GM18907 (cell line): Measurements from ENCODE around the gene POLR2H.

Source experiments
- ATAC-seq: cut with Tn5 transposase; IDR thresholded peaks from one replicate; pipeline ENCODE4 v1.9.1; 2021; ENCODE audit warnings: mild to moderate bottlenecking, moderate library complexity; ENCODE audit not compliant: unreplicated experiment

POLR2H gene

DNA sequence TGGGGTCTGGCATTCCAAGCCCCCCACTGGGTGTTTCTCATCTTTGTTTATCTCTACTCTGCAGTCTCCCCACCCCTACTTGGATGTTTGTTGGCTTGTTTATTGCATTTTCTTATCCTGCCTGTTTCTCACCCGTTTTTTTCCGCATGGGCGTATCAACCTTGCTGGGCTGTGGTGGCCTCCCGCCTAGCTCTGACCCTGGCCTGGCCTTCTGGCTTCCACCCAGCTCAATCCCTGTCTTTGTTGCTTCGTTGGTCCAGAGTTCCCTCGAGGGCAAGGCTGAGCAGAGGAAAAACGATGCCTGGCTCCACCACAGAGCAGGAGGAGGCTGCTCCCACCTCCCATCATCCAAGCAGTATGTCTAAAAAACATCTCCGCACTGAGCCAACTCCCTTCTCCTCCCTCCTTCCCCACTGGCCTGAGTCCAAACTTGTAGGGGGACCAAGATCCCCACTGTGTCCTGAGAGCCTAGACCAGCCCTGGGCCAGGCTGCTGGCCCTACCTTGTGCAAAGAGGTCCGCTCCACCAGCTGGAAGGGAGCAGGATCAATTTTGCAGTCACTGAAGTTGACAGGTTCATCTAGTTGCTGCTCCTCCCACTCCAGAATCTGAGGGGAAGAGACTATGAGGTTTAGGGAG is 9.9 kb upstream of the POLR2H start:
- ATAC-seq = no peak

DNA sequence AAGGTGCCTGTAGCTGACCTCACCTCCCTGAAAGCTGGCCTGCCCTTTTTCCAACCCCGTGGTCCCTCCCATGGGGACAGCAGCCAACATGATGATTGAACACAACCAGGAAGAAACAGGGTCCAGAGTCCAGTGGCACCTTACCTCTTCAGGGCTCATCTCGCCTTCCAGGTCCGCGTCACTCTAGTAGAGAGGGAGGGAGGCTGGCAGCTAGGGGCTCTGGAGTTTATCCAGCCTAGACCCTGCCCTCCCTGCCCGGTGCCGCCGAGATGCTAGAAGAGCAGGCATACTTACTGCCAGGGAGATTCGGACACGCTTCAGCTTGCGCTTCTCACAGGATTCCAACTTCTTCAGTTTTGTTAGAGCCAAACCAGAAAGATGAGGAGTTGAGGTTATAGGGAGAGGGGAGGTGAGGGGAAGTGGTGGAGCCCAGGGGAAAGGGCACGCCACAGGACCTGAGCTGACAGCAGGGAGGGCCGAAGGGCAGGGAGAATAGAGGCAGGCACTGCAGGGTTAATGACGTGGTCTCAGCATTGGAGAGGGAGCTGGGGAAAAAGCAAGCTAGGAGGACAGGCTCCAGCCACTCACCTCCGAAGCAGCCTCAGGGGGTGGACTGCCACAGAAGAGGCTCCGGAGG is 9.2 kb upstream of the POLR2H start:
- ATAC-seq = no peak

DNA sequence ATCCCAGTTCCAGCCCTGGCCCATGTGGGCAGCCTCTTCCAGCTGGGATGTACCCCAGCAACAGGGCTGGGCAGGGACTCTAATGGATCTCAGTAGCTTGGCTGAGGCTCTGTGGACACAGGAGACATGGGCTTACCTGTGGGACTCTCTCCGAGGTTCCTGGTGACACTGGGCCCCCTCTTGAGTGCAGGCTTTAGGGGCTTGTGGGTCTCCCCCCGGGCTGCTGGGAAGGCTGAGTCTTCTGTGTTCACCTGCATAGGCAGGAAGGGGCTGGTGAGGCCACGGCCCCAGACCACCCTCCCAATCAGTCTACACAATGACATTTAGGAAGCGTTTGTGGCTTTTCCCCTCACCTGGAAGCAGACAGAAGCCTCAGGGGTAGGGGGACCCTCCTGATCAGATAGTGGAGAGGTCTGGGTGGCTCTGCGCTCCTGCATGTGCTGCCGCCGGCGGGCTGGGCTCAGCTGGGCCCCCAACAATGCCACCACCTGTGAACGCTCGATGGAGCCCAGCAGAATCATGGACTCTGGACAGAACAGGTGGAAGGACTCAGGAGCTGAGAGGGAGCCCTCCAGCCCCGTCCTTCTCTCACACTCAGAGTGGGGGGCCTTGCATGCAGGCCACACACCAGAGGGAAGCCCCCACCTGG is 8.5 kb upstream of the POLR2H start:
- ATAC-seq = no peak

DNA sequence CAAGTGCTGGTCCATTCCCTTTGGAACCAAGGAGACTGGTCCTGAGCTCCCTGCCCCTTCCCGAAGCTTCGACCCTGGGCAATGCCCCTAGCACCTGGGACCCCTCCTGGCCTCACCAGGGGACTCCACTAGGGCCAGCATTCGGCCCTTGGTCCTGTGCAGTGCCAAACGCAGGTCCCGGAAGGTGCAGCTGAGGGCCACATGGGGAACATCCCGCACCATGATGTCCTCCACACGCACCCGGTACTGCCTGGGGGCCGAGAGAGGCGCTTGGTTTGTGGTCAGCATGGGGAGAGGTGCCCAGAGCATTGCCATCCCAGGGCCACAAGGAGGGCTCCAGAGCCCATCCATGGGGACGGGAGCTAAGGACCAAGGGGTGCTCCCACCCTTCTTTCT is 8.0 kb upstream of the POLR2H start:
- no peak for ATAC-seq

DNA sequence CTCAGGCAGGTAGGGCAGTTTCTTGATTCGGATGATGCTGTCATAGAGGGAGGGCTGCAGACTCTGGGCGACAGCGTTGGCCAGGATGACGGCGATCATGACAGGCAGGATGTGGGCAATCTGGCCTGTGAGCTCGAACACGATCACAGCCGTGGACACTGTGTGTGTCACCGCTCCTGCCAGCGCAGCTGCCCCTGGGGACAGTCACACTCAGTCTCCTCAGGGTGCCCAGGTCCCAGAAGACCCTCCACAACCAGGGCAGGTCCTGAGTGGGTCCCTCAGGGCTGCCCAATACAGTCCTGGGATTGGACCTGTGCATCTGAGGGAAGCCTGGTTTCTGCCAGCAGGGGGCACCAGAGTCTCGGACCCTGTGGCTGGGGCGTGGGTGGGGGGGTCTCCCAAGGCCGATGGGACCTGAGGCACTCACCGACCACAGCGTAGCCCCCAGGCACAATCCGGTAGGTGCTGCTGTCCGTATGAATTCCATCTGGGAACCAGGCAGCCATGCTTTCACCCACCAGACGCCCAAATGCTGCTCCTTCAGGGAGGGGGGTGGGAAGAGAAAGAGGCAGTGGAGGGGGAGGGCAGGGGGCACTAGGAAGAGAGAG is 7.3 kb upstream of the POLR2H start:
- ATAC-seq = peak; percentile 50

DNA sequence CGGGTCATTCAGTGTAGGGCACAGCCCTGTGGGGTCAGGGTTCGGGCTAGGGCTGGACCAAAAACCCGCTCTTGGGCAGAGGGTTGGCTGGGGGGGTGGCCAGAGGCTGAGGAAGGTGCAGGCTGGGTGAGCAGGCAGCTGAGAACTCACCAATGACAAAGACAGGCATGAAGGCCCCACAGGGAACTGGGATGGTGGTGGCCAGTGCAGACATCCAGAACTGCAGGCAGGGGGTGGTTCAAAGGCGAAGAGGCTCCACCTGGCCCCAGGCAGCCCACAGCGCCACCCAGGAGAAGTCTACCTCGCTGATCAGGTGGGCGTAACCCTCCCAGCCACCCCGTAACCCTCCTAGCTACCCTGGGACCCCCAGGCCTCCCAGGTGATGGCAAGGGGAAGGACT is 6.8 kb upstream of the POLR2H start:
- ATAC-seq = no peak

DNA sequence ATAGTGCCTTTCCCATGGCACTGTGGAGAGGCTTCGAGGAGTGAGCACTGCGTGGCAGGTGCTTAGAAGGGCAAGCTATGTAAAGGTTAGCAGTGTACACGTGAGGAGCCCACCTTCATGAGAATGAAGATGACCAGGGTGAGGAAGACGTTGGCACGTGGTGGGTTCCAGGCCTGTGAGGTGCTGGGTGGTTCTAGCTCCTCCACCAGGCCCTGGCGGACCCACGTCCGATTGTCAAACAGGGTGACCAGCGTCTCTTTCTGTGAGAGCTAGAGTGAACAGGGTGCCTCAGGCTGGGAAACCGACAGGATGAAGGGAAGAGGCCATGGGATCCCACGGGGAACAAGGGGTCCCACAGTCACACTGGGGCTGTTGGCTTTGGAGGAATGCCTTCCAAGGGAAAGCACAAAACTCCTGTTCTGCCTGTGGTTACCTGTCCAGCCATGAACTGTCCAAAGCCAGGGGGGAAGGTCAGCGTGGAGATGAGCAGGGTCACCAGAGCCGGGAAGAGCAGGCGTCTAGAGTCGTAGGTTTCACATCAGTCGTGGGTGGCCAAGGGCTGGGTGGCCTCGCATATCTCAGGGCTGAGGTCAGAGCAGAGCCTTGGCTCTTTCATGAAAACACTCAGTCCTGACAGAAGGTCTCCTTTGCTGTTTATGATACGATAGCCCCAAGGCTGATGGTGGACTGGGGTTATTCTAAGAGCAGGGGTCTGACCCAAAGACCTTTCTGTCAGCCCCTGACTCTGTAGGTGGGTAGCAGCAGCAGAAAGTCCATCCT is 6.1 kb upstream of the POLR2H start:
- no peak for ATAC-seq

DNA sequence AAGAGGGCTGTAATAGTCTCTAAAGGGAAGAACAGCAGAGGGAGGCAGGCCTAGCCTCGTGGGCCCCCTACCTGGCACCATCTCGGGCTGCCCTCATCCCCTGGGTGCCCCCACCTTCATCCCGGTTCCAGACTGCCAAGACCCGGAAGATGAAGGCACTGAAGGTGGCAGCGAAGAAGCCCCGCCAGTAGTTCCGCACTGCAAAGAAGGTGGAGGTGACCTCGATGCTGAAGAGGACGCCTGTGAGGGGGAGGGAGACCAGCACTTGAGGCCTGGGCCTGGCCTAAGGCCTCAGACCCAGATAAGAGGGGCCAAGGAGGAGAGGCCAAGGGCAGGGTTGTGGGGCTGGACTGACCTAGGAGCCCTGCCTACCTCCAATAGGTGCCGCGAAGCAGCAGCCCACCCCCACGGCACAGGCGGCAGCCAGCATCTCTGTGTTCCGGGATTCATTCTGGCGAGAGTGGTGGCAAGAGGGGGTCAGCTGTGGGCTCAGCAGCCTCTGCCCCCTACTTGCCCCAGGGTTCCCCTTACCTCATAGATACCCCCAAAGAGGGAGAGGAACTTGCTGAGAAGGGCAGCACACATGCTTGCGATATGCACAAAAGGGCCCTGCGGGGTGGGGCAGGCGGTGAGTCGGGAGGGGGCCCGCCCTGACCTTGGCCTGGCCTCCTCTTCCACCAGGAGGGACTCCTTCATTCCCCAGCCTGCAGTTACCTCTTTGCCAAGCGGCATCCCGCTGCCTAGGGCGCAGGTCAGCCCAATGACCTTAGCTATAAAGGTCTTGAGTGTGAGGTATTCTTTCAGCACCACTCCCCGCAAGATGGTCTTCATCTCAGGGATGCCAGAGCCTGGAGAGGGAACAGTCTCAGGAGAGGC is 4.0 kb upstream of the POLR2H start:
- ATAC-seq = no peak

DNA sequence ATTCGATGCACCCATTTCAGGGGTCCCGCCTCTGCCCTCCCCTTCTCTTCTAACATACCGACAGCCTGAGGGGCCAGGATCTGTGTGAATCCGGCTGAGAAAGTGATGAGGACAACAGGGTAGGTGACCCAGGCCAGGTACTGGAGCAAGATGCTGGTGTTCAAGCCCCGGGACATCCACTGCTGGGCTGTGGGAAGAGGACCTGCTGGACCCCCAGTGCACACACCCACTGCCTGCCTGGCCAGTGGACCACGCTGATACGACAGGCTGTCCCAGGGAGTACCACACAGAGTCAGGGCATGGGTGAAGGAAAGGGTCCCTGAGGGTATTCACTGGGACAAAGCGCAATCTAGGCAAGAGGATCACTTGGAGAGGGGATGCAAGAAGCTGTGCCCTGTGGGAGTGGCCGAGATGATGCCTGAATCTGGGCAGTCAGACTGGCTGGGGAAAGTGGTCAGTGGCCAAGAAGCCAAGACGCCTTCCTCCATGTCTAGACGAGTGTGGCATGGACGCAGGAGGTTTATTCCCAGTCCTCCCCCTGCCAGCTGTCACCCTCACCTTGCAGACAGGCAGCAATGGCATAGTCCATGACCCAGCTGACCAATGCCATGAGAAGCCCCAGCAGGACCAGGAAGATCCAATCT is 3.3 kb upstream of the POLR2H start:
- no peak for ATAC-seq

DNA sequence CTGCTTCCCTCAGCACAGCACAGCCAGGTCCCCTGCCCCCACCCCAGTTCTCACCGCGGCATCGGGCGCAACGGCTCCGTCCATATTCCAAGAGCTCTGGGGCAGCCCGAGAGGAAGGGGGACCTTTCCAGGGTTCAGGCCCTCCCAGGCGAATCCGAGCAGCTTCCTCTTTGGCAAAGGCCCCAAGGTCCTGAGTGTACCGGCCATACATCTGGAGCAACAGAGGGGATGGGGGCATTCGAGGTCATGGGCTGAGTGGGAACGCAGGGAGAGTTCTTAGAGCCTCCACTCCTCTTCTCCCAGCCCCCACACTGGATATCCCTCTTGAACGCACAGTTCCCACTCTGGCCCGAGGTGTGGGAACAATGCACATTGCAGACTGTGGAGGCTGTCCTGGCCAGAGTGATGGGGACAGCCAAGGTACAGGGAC is 2.6 kb upstream of the POLR2H start:
- ATAC-seq = no peak

DNA sequence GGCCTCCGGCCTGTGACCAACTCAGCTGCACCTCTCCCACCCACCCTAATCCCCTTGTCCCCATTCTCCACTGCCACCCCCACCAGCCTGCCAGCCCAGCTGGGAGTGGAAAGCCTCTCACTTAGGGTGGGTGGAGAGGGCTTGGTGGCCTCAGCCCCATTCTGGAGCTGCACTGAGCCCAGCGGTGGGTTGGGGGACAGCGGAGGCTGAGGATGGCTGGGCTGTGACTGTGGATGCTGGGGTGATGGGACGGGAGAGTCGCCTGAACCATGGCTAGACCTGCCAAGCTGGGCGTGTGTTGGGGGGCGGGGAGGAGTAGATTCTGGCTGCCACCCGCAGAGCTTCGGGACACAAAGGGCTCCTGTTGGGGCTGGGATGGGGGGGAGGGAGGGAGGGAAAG is 1.9 kb upstream of the POLR2H start:
- no peak for ATAC-seq

DNA sequence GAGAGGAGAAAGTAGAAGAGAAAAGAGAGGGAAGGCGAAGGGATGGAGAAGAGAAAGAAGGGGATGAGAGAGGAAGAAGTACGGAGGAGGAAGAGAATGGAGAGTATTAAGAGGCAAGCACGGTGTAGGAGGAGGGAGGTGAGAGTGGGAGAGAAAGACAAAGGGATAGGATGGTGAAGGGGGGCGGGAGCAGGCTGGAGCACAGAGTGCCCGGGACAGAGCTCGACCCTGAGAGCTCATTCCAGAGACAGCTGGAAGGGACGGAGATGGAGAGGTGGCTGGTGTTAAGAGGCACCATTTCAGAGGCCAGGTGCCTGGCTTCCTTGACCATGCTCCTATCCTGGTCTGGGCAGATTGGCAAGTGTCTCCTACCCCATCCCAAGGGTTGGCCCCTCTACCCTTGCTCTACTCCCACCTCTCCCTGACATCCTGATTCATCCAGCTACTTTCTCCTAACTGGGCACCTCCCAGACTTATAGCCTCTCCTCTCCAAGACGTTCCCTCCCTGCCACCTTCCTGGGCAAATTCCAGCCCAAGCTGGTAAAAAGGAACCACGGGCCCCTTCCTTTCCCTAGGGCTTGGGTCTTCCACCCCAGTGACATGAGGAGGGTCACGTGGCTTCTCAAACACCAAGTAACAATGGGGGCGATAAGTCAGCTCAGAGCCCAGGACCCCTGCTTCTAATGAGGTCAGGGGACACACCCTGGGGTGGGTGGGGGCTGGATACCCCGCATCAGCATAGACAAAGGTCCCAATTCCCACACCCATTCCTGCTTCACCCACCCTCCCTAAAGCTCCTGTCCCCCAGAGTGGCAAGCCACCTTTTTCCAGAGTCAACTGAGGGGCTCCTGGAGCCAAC is 1.2 kb upstream of the POLR2H start:
- ATAC-seq = no peak

DNA sequence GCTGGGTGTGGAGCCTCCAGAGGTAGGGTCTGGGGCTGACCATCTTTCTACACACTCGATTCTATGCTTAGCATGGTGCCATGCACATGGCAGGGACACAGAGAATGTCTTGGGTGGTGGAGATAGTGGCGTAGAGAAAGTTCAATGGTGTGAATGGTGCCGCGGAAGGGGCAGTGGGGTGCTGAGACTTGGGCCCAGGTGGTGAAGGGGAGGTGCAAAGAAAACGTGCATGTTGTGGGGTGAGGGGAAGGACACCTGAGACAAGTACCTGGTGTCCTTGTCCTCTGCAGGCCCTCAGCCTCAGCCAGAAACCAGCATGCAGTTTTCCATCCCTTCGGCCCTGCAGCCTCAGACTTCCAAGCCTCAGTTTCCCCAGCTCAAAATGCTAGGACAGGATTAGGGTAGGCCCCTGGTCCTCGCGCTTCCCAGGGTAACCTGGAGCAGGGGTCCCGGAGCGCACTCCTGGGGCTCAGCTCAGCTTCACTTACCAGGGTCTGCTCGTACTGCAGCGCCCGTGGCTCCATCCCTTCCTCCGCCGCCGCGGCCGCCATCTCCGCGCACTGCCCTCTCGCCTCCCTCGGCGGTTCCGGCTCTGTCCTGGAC is 480 bp upstream of the POLR2H start:
- ATAC-seq = peak; percentile 5

DNA sequence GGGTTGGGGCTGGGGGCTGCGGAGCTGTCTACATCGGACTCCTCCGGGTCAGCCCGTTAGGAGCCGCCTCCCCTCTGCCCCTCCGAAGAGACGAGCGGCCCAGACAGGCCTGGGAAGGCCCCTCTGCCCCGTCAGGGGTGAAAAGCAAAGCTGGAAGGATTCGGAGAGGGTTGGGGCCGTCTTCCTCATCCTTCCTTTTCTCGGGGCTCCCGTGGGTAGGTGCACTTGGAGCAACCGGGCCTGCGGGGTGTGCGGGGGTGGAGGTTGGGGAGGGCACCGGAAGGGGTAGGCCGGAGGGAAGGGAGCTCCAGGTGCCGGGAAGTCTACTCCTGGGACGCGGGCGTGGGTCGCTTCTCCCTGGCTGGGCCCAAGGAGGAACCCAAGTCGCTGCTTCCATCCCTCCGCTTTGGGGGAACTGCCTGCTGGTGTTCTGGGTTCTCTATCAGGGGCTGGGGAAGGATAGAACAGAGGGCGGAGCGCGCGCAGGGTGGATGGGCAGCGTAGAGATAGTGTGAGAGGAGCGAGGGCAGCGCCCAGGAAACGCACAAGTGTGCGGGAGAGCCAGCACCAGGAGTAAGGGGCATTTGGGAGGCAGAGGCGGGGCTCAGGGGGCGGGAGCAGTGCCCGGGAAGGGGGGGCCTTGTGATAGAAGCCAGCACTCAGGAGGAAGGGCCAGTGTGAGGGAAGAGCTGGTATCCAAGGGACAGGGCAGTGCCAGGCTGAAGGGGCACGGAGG is 590 bp downstream of the POLR2H start:
- peak; percentile 12 for ATAC-seq

DNA sequence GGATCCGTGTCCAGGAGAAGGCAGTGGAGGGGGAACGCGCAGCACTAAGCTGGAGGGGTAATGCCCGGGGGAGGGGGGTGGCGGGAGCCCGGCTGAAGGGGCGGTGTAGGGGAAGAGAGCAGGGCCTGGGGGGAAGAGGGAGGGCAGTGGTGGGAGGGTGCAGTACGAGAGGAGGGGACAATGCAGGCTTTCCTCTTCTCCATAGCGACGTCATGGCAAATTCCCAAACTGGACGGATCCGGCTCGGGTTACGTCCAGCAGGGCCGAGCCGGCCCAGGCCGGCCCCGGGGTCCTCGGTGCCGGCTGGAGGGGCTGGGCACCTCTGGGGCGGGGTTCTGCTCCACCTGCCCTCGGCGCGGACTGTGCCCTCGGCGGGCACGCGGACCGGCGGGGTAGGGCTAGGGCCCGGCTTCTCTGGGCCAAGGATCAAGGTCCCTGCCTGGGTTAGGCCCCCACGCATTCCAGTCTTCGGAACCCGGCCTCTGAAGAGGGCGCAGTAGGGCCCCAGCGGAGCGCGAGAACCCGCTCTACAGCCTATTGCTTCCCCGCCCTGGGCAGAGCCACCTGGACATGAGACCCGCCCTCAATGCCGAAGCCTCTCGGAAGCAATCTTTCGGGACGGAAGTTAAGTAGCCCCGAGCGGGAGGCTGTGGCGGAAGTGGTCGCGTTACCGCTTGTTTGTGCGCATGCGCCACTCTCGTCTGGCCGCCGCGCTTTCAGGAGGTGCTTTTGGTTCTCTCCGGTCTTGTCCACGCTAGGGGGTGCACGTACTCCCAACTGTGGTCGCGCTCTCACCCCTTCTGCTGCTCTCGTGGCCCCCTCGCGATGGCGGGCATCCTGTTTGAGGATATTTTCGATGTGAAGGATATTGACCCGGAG is 1.4 kb downstream of the POLR2H start:
- peak; percentile 85 for ATAC-seq

DNA sequence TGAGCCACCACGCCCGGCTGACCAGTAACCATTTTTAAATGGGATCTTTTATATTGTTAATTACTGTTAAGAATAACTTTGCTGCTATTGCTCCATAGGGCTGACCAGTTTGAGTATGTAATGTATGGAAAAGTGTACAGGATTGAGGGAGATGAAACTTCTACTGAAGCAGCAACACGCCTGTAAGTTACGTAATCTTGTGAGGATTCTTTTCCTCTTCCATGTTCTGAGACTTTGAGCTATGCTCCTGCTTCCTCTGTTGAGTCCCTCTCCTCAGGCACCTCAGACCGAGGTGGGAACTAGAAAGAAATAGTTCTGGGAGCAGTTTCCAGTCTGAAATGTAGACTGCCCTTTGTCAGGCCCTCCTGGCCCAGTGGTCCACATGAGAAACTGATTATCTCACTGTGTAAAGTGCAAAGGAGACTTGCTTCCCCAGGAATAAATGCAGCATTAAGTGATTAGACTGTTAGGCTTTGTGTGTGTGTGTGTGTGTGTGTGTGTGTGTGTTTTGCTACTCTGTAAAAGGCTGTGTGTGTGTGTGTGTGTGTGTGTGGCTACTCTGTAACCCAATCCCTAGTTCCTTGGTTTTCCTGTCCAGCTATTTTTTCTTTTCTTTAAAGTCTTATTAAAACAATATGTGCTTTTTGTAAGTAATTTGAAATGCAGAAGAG is 5.2 kb downstream of the POLR2H start:
- ATAC-seq = no peak
